Activated T-cell treated with anti-CD3 and anti-CD28 coated beads, Interleukin-2, amount 50 U/mL, for 4 hours (primary cell): ENCODE data around the gene IL25. TPM values are rescaled to one million over a fixed set of nuclear protein-coding genes. Genes with fewer than 3 reads are reported as not detected.
"Not testable (repeated sequence)": the region's sequence is repeated elsewhere in the genome, so short reads cannot be mapped to it uniquely, and the experiment has no call there.

Experiments
- ATAC-seq, 2 donors: fragments of 200-7000 bp; cut with Tn5 transposase; one replicate each; pipeline ENCODE4 v1.10.0; 2021
- DNase-seq: peaks from one replicate; pipeline ENCODE4 v3.0.0-alpha.2; 2020
- H3K27me3 Mint-ChIP-seq: one replicate; pipeline ENCODE4 v1.8.0; 2021; ENCODE audit warnings: low read depth, mixed read lengths
- H3K36me3 Mint-ChIP-seq: one replicate; pipeline ENCODE4 v1.8.0; 2022; ENCODE audit warnings: mixed read lengths; ENCODE audit not compliant: insufficient read depth
- H3K4me1 Mint-ChIP-seq: one replicate; pipeline ENCODE4 v1.8.0; 2021; ENCODE audit warnings: low read depth, mixed read lengths
- H3K4me3 Mint-ChIP-seq: one replicate; pipeline ENCODE4 v1.8.0; 2021; ENCODE audit warnings: mild to moderate bottlenecking, moderate library complexity, mixed read lengths
- H3K9me3 Mint-ChIP-seq: one replicate; pipeline ENCODE4 v1.8.0; 2021; ENCODE audit warnings: mixed read lengths
- total RNA-seq, 3 donors: library from RNA; stranded (reverse); gene quantifications; one replicate each; pipeline ENCODE4 v1.2.1, GENCODE V29; 2021

IL25 gene
- total RNA-seq, result not detected

GRCh38 chr14:23372509-23372908 is at the start of gene IL25:
Gene IL25, plus strand, starts transcription at chr14:23372809.
- Mint-ChIP-seq H3K9me3 (no peaks in the 10 kb centered on the region), H3K4me3 (no peak within 1 kb of the TSS), H3K36me3 (no peaks in the 10 kb centered on the region), H3K4me1 (no peaks in the 10 kb centered on the region), H3K27me3 (peaks cover 6% of the 10 kb centered on the region)
- DNase-seq (no peak), ATAC-seq (no peak)

GRCh38 chr14:23323838-23324454 is 48.7 kb upstream of the IL25 start:
- H3K4me1 Mint-ChIP-seq, result peaks cover 29% of the 10 kb centered on the region
- peaks cover 27% of the 10 kb centered on the region for H3K36me3 Mint-ChIP-seq
- no peak overlapping the region for H3K4me3 Mint-ChIP-seq
- ATAC-seq (no peak), DNase-seq (no peak)
- H3K9me3 Mint-ChIP-seq, result no peaks in the 10 kb centered on the region
- no peaks in the 10 kb centered on the region for H3K27me3 Mint-ChIP-seq

- Mint-ChIP-seq H3K27me3 (no peaks in the 10 kb centered on the region), H3K4me3 (no peak overlapping the region), H3K9me3 (no peaks in the 10 kb centered on the region), H3K36me3 (peaks cover 27% of the 10 kb centered on the region), H3K4me1 (peaks cover 29% of the 10 kb centered on the region)
- ATAC-seq (no peak), DNase-seq (no peak)
Observed at GRCh38 chr14:23324455-23324846, 48.2 kb upstream of the IL25 start.

- Mint-ChIP-seq H3K9me3 (no peaks in the 10 kb centered on the region), H3K36me3 (peaks cover 27% of the 10 kb centered on the region), H3K4me1 (peaks cover 25% of the 10 kb centered on the region), H3K4me3 (no peak overlapping the region), H3K27me3 (no peaks in the 10 kb centered on the region)
- ATAC-seq, result no peak
- no peak for DNase-seq
Observed at GRCh38 chr14:23324993-23325392, 47.6 kb upstream of the IL25 start.

- H3K27me3 Mint-ChIP-seq, DNase-seq, ATAC-seq, H3K9me3 Mint-ChIP-seq, H3K4me3 Mint-ChIP-seq: not testable (repeated sequence)
- Mint-ChIP-seq H3K4me1 (peaks cover 18% of the 10 kb centered on the region), H3K36me3 (peaks cover 27% of the 10 kb centered on the region)
Observed at GRCh38 chr14:23325746-23326145, 46.9 kb upstream of the IL25 start.

GRCh38 chr14:23326491-23327332 is 45.9 kb upstream of the IL25 start:
- no peak for DNase-seq
- ATAC-seq, result no peak
- Mint-ChIP-seq H3K9me3 (no peaks in the 10 kb centered on the region), H3K36me3 (peaks cover 27% of the 10 kb centered on the region), H3K27me3 (no peaks in the 10 kb centered on the region), H3K4me1 (peaks cover 16% of the 10 kb centered on the region), H3K4me3 (no peak overlapping the region)

GRCh38 chr14:23327947-23328744 is 44.5 kb upstream of the IL25 start:
- Mint-ChIP-seq H3K36me3 (peaks cover 18% of the 10 kb centered on the region), H3K4me3 (no peak overlapping the region), H3K9me3 (no peaks in the 10 kb centered on the region), H3K27me3 (no peaks in the 10 kb centered on the region), H3K4me1 (peaks cover 7% of the 10 kb centered on the region)
- peak; percentile 87 to 89 for ATAC-seq
- DNase-seq, result peak; percentile 62

GRCh38 chr14:23335623-23336022 is 37.0 kb upstream of the IL25 start:
- no peak for DNase-seq
- Mint-ChIP-seq H3K4me1 (no peaks in the 10 kb centered on the region), H3K27me3 (peaks cover 21% of the 10 kb centered on the region), H3K36me3 (no peaks in the 10 kb centered on the region), H3K4me3 (no peak overlapping the region), H3K9me3 (no peaks in the 10 kb centered on the region)
- no peak for ATAC-seq

GRCh38 chr14:23339506-23340268 is 32.9 kb upstream of the IL25 start:
- H3K27me3 Mint-ChIP-seq, result peaks cover 20% of the 10 kb centered on the region
- no peak for DNase-seq
- ATAC-seq, result no peak
- no peak overlapping the region for H3K4me3 Mint-ChIP-seq
- H3K36me3 Mint-ChIP-seq, result no peaks in the 10 kb centered on the region
- H3K9me3 Mint-ChIP-seq, result no peaks in the 10 kb centered on the region
- H3K4me1 Mint-ChIP-seq, result no peaks in the 10 kb centered on the region

- no peak for ATAC-seq
- Mint-ChIP-seq H3K36me3 (no peaks in the 10 kb centered on the region), H3K4me3 (no peak overlapping the region), H3K9me3 (no peaks in the 10 kb centered on the region), H3K27me3 (peaks cover 4% of the 10 kb centered on the region), H3K4me1 (no peaks in the 10 kb centered on the region)
- no peak for DNase-seq
Observed at GRCh38 chr14:23344481-23344880, 28.1 kb upstream of the IL25 start.

- no peak for ATAC-seq
- Mint-ChIP-seq H3K9me3 (no peaks in the 10 kb centered on the region), H3K27me3 (peaks cover 14% of the 10 kb centered on the region), H3K4me3 (no peak overlapping the region), H3K4me1 (no peaks in the 10 kb centered on the region), H3K36me3 (no peaks in the 10 kb centered on the region)
- DNase-seq, result no peak
Observed at GRCh38 chr14:23345987-23346692, 26.5 kb upstream of the IL25 start.

GRCh38 chr14:23346693-23347405 is 25.8 kb upstream of the IL25 start:
- Mint-ChIP-seq H3K4me3 (no peak overlapping the region), H3K27me3 (peaks cover 18% of the 10 kb centered on the region), H3K4me1 (no peaks in the 10 kb centered on the region), H3K36me3 (no peaks in the 10 kb centered on the region), H3K9me3 (no peaks in the 10 kb centered on the region)
- ATAC-seq (no peak), DNase-seq (no peak)
